ENCODE results near the gene STAT2.

STAT2 gene

GRCh38 chr12:56382611-56383010 lies 22.7 kb upstream of the STAT2 start:
- Histone ChIP-seq H3K4ac (ENCODE audit: low read depth in 1 of 2, low read length in 2 of 2) (no peak overlapping the region), H3K4me2 (ENCODE audit: low read length, poor library complexity, severe bottlenecking) (no peak overlapping the region), H2BK15ac (ENCODE audit: low read depth, poor library complexity, severe bottlenecking) (no peak overlapping the region), H2AFZ (ENCODE audit: low read depth, low read length) (no peak overlapping the region), H3K4me1 (ENCODE audit: control insufficient read depth, insufficient read depth, low read depth, low read length) (peaks cover 4% of the 10 kb centered on the region), H3K9me3 (ENCODE audit: control insufficient read depth, low read length) (no peaks in the 10 kb centered on the region), H2AK5ac (ENCODE audit: low read length, severe bottlenecking) (no peak overlapping the region), H2BK12ac (ENCODE audit: low read length in 2 of 2) (no peak overlapping the region), H4K91ac (ENCODE audit: low read length) (no peak overlapping the region), H2BK5ac (ENCODE audit: low read depth, low read length, poor library complexity, severe bottlenecking) (no peak overlapping the region), H3K27ac (ENCODE audit: low read length, poor library complexity, severe bottlenecking) (no peak overlapping the region), H3K23ac (ENCODE audit: low read length in 2 of 2) (no peak overlapping the region), H3K18ac (ENCODE audit: low read depth in 1 of 2, low read length in 2 of 2) (no peak overlapping the region), H3K79me1 (replicated peaks; ENCODE audit: low read length, poor library complexity, severe bottlenecking) (no peaks in the 10 kb centered on the region), H3K27me3 (ENCODE audit: control insufficient read depth in 1 of 2, insufficient read depth in 1 of 2, low read length in 2 of 2) (peaks cover 0 to 6% of the 10 kb centered on the region in 2 experiments), H4K8ac (ENCODE audit: low read length) (no peak overlapping the region), H3K14ac (ENCODE audit: low read length in 2 of 2) (no peak overlapping the region), H2BK120ac (ENCODE audit: low read depth, low read length) (no peak overlapping the region), H3K4me3 (ENCODE audit: insufficient read depth in 1 of 2, low read depth in 1 of 2, low read length in 2 of 2) (no peak overlapping the region), H3K36me3 (ENCODE audit: control insufficient read depth in 1 of 2, insufficient read depth in 2 of 2, low read depth in 1 of 2, low read length in 2 of 2) (no peaks in the 10 kb centered on the region), H3K9ac (ENCODE audit: low read length) (no peak overlapping the region)
- WGBS = 97% methylated on average over 10 of the region's 16 CpGs
- no peak for DNase-seq

- H3K9me3 ChIP-seq (ENCODE audit: control insufficient read depth, low read length) = no peaks in the 10 kb centered on the region
- H3K4me1 ChIP-seq (ENCODE audit: control insufficient read depth, insufficient read depth, low read depth, low read length) = peaks cover 9% of the 10 kb centered on the region
- H3K4me3 ChIP-seq (ENCODE audit: insufficient read depth in 1 of 2, low read depth in 1 of 2, low read length in 2 of 2) = no peak overlapping the region
- H3K18ac ChIP-seq (ENCODE audit: low read depth in 1 of 2, low read length in 2 of 2) = no peak overlapping the region
- H3K27me3 ChIP-seq (ENCODE audit: control insufficient read depth in 1 of 2, insufficient read depth in 1 of 2, low read length in 2 of 2) = peaks cover 0 to 5% of the 10 kb centered on the region in 2 experiments
- H3K27ac ChIP-seq (ENCODE audit: low read length, poor library complexity, severe bottlenecking) = no peak overlapping the region
- no peak overlapping the region for H3K4me2 ChIP-seq (ENCODE audit: low read length, poor library complexity, severe bottlenecking)
- H4K91ac ChIP-seq (ENCODE audit: low read length) = no peak overlapping the region
- no peak overlapping the region for H3K23ac ChIP-seq (ENCODE audit: low read length in 2 of 2)
- no peak overlapping the region for H2AK5ac ChIP-seq (ENCODE audit: low read length, severe bottlenecking)
- no peak overlapping the region for H2BK120ac ChIP-seq (ENCODE audit: low read depth, low read length)
- H2BK12ac ChIP-seq (ENCODE audit: low read length in 2 of 2) = no peak overlapping the region
- WGBS = no CpG with 5 or more reads among the region's 1 CpG
- H3K9ac ChIP-seq (ENCODE audit: low read length) = no peak overlapping the region
- no peak for DNase-seq
- H4K8ac ChIP-seq (ENCODE audit: low read length) = no peak overlapping the region
- H2AFZ ChIP-seq (ENCODE audit: low read depth, low read length) = no peak overlapping the region
- no peak overlapping the region for H3K14ac ChIP-seq (ENCODE audit: low read length in 2 of 2)
- no peaks in the 10 kb centered on the region for H3K79me1 ChIP-seq (replicated peaks; ENCODE audit: low read length, poor library complexity, severe bottlenecking)
- H2BK15ac ChIP-seq (ENCODE audit: low read depth, poor library complexity, severe bottlenecking) = no peak overlapping the region
- H3K4ac ChIP-seq (ENCODE audit: low read depth in 1 of 2, low read length in 2 of 2) = no peak overlapping the region
- H3K36me3 ChIP-seq (ENCODE audit: control insufficient read depth in 1 of 2, insufficient read depth in 2 of 2, low read depth in 1 of 2, low read length in 2 of 2) = no peaks in the 10 kb centered on the region
- H2BK5ac ChIP-seq (ENCODE audit: low read depth, low read length, poor library complexity, severe bottlenecking) = no peak overlapping the region
Measured at GRCh38 chr12:56377989-56378316, 18.0 kb upstream of the STAT2 start.

GRCh38 chr12:56377310-56377988 lies 17.5 kb upstream of the STAT2 start:
- Histone ChIP-seq H3K4me1 (ENCODE audit: control insufficient read depth, insufficient read depth, low read depth, low read length) (peaks cover 9% of the 10 kb centered on the region), H2AK5ac (ENCODE audit: low read length, severe bottlenecking) (no peak overlapping the region), H3K9me3 (ENCODE audit: control insufficient read depth, low read length) (no peaks in the 10 kb centered on the region), H3K4me2 (ENCODE audit: low read length, poor library complexity, severe bottlenecking) (no peak overlapping the region), H4K91ac (ENCODE audit: low read length) (no peak overlapping the region), H4K8ac (ENCODE audit: low read length) (no peak overlapping the region), H3K9ac (ENCODE audit: low read length) (no peak overlapping the region), H3K23ac (ENCODE audit: low read length in 2 of 2) (no peak overlapping the region), H2BK120ac (ENCODE audit: low read depth, low read length) (no peak overlapping the region), H2BK5ac (ENCODE audit: low read depth, low read length, poor library complexity, severe bottlenecking) (no peak overlapping the region), H3K79me1 (replicated peaks; ENCODE audit: low read length, poor library complexity, severe bottlenecking) (no peaks in the 10 kb centered on the region), H3K18ac (ENCODE audit: low read depth in 1 of 2, low read length in 2 of 2) (no peak overlapping the region), H3K27ac (ENCODE audit: low read length, poor library complexity, severe bottlenecking) (no peak overlapping the region), H2BK15ac (ENCODE audit: low read depth, poor library complexity, severe bottlenecking) (no peak overlapping the region), H3K4me3 (ENCODE audit: insufficient read depth in 1 of 2, low read depth in 1 of 2, low read length in 2 of 2) (no peak overlapping the region), H3K36me3 (ENCODE audit: control insufficient read depth in 1 of 2, insufficient read depth in 2 of 2, low read depth in 1 of 2, low read length in 2 of 2) (no peaks in the 10 kb centered on the region), H3K27me3 (ENCODE audit: control insufficient read depth in 1 of 2, insufficient read depth in 1 of 2, low read length in 2 of 2) (peaks cover 0 to 4% of the 10 kb centered on the region in 2 experiments), H2AFZ (ENCODE audit: low read depth, low read length) (no peak overlapping the region), H3K14ac (ENCODE audit: low read length in 2 of 2) (no peak overlapping the region), H3K4ac (ENCODE audit: low read depth in 1 of 2, low read length in 2 of 2) (no peak overlapping the region), H2BK12ac (ENCODE audit: low read length in 2 of 2) (no peak overlapping the region)
- 91% methylated on average over 3 of the region's 4 CpGs for WGBS
- peak; percentile 21 for DNase-seq

- H3K27me3 ChIP-seq (ENCODE audit: control insufficient read depth in 1 of 2, insufficient read depth in 1 of 2, low read length in 2 of 2) = peaks cover 0 to 4% of the 10 kb centered on the region in 2 experiments
- no peak overlapping the region for H3K4me2 ChIP-seq (ENCODE audit: low read length, poor library complexity, severe bottlenecking)
- H3K18ac ChIP-seq (ENCODE audit: low read depth in 1 of 2, low read length in 2 of 2) = no peak overlapping the region
- WGBS = 89% methylated on average over 11 of the region's 11 CpGs
- H3K36me3 ChIP-seq (ENCODE audit: control insufficient read depth in 1 of 2, insufficient read depth in 2 of 2, low read depth in 1 of 2, low read length in 2 of 2) = no peaks in the 10 kb centered on the region
- H4K91ac ChIP-seq (ENCODE audit: low read length) = no peak overlapping the region
- H3K27ac ChIP-seq (ENCODE audit: low read length, poor library complexity, severe bottlenecking) = peak overlapping the region; percentile 40
- H2AFZ ChIP-seq (ENCODE audit: low read depth, low read length) = no peak overlapping the region
- no peak overlapping the region for H2BK120ac ChIP-seq (ENCODE audit: low read depth, low read length)
- no peak overlapping the region for H3K23ac ChIP-seq (ENCODE audit: low read length in 2 of 2)
- no peak for DNase-seq
- H2BK15ac ChIP-seq (ENCODE audit: low read depth, poor library complexity, severe bottlenecking) = no peak overlapping the region
- peaks cover 9% of the 10 kb centered on the region for H3K4me1 ChIP-seq (ENCODE audit: control insufficient read depth, insufficient read depth, low read depth, low read length)
- H3K79me1 ChIP-seq (replicated peaks; ENCODE audit: low read length, poor library complexity, severe bottlenecking) = no peaks in the 10 kb centered on the region
- H3K9ac ChIP-seq (ENCODE audit: low read length) = no peak overlapping the region
- H3K14ac ChIP-seq (ENCODE audit: low read length in 2 of 2) = no peak overlapping the region
- no peak overlapping the region for H3K4ac ChIP-seq (ENCODE audit: low read depth in 1 of 2, low read length in 2 of 2)
- H3K4me3 ChIP-seq (ENCODE audit: insufficient read depth in 1 of 2, low read depth in 1 of 2, low read length in 2 of 2) = no peak overlapping the region
- no peak overlapping the region for H2AK5ac ChIP-seq (ENCODE audit: low read length, severe bottlenecking)
- no peak overlapping the region for H4K8ac ChIP-seq (ENCODE audit: low read length)
- no peak overlapping the region for H2BK5ac ChIP-seq (ENCODE audit: low read depth, low read length, poor library complexity, severe bottlenecking)
- no peak overlapping the region for H2BK12ac ChIP-seq (ENCODE audit: low read length in 2 of 2)
- no peaks in the 10 kb centered on the region for H3K9me3 ChIP-seq (ENCODE audit: control insufficient read depth, low read length)
Measured at GRCh38 chr12:56375598-56376434, 15.9 kb upstream of the STAT2 start.
